ENCODE data around the gene CLEC16A. TPM values are rescaled to one million over a fixed set of nuclear protein-coding genes. Genes with fewer than 3 reads are reported as not detected.

CLEC16A gene
- total and polyA plus RNA-seq, 9 of the 15 experiments (the other 6 are each of a cell fraction or from before 2014, with no cell fraction given) = 1.00 to 22.3 (median 10.0) TPM

- TF ChIP-seq CLOCK (CRISPR knock-in tag; IDR thresholded peaks at IDR 0.05; ENCODE audit: borderline replicate concordance) (no peak), HNRNPH1 (optimal IDR thresholded peaks at IDR 0.05; ENCODE audit: low read depth, low read length) (no peak), RFX7 (CRISPR knock-in tag; IDR thresholded peaks at IDR 0.05) (no peak), ZNF75A (CRISPR knock-in tag; IDR thresholded peaks at IDR 0.05) (0 out of 2 replicates have a peak, but pooled peaks have one; percentile 12), MEF2D (tag; conservative IDR thresholded peaks at IDR 0.05; ENCODE audit: low read depth) (peak; percentile 11; the same call in 1 of the 2 replicates), GATAD2A (IDR thresholded peaks at IDR 0.05) (no peak), ZNF408 (CRISPR knock-in tag; IDR thresholded peaks at IDR 0.05; ENCODE audit: low read depth) (no peak), SRF (CRISPR knock-in tag; IDR thresholded peaks at IDR 0.05) (0 out of 4 replicates have a peak, but pooled peaks of 1 of the 2 experiments have one; percentile 12), PTTG1 (tag; IDR thresholded peaks at IDR 0.05; ENCODE audit: low read depth) (no peak), NCOA6 (IDR thresholded peaks at IDR 0.05) (no peak), ZNF134 (CRISPR knock-in tag; conservative IDR thresholded peaks at IDR 0.05) (no peak), ZNF778 (CRISPR knock-in tag; IDR thresholded peaks at IDR 0.05) (no peak), BCOR (IDR thresholded peaks at IDR 0.05) (no peak), CHD1 (IDR thresholded peaks at IDR 0.05; ENCODE audit: low read length) (no peak), SOX6 (IDR thresholded peaks at IDR 0.05) (peak; percentile 98), ZNF324 (CRISPR knock-in tag; IDR thresholded peaks at IDR 0.05) (no peak), PML (IDR thresholded peaks at IDR 0.05; ENCODE audit: low read length) (no peak), ELF1 (tag; IDR thresholded peaks at IDR 0.05) (no peak), NFXL1 (CRISPR knock-in tag; IDR thresholded peaks at IDR 0.05) (no peak), ASH1L (IDR thresholded peaks at IDR 0.05; ENCODE audit: borderline replicate concordance, low read depth, partially characterized antibody) (no peak), LEF1 (IDR thresholded peaks at IDR 0.05) (peak; percentile 42; the same call in 1 of the 2 replicates), DMBX1 (CRISPR knock-in tag; IDR thresholded peaks at IDR 0.05; ENCODE audit: borderline replicate concordance) (peak; percentile 15; the same call in 1 of the 2 replicates), NCOR1 (IDR thresholded peaks at IDR 0.05) (no peak), HLTF (IDR thresholded peaks at IDR 0.05) (no peak)
- TF ChIP-seq, protein P1, sequence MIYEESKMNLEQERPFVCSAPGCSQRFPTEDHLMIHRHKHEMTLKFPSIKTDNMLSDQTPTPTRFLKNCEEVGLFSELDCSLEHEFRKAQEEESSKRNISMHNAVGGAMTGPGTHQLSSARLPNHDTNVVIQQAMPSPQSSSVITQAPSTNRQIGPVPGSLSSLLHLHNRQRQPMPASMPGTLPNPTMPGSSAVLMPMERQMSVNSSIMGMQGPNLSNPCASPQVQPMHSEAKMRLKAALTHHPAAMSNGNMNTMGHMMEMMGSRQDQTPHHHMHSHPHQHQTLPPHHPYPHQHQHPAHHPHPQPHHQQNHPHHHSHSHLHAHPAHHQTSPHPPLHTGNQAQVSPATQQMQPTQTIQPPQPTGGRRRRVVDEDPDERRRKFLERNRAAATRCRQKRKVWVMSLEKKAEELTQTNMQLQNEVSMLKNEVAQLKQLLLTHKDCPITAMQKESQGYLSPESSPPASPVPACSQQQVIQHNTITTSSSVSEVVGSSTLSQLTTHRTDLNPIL (CRISPR knock-in tag; IDR thresholded peaks at IDR 0.05) = no peak
Measured at GRCh38 chr16:11056090-11056992, 112.0 kb downstream of the CLEC16A start (continued).

Data from K562 (cell line).